NT2/D1 (cell line): Measurements from ENCODE around the gene PLXDC2.

Experiments used
- YY1 ChIP-seq: IDR thresholded peaks from 2 replicates; pipeline ENCODE4 v1.6.1; 2011; ENCODE audit not compliant: insufficient read length, insufficient read depth
- ZNF274 ChIP-seq: IDR thresholded peaks from 2 replicates; pipeline ENCODE4 v1.6.1; 2011; ENCODE audit warnings: mild to moderate bottlenecking, low read depth, low read length

GRCh38 chr10:19968745-19969144 is 152.5 kb downstream of the PLXDC2 start:
- TF ChIP-seq YY1 (no peak), ZNF274 (no peak)
